Astrocyte (in vitro differentiated cells and primary cell): ENCODE measurements around the gene MYH9.

ENCODE experiments used
- EZH2 ChIP-seq: IDR thresholded peaks from 2 replicates; pipeline ENCODE4 v1.6.1; 2012; ENCODE audit warnings: mild to moderate bottlenecking, low read length, inconsistent platforms; ENCODE audit not compliant: insufficient read depth
- TF ChIP-seq, protein P1 (sequence below): IDR thresholded peaks from 2 replicates; pipeline ENCODE4 v1.5.1; 2011; ENCODE audit warnings: low read depth, mild to moderate bottlenecking, inconsistent platforms, low read length, moderate library complexity; ENCODE audit not compliant: insufficient read depth

- TF ChIP-seq, protein P1, sequence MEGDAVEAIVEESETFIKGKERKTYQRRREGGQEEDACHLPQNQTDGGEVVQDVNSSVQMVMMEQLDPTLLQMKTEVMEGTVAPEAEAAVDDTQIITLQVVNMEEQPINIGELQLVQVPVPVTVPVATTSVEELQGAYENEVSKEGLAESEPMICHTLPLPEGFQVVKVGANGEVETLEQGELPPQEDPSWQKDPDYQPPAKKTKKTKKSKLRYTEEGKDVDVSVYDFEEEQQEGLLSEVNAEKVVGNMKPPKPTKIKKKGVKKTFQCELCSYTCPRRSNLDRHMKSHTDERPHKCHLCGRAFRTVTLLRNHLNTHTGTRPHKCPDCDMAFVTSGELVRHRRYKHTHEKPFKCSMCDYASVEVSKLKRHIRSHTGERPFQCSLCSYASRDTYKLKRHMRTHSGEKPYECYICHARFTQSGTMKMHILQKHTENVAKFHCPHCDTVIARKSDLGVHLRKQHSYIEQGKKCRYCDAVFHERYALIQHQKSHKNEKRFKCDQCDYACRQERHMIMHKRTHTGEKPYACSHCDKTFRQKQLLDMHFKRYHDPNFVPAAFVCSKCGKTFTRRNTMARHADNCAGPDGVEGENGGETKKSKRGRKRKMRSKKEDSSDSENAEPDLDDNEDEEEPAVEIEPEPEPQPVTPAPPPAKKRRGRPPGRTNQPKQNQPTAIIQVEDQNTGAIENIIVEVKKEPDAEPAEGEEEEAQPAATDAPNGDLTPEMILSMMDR, result peak; percentile 94
- TF ChIP-seq EZH2, result no peak
These were observed 86.4 kb downstream of the MYH9 start for GRCh38 chr22:36301384-36301828.
